K562 (cell line): ENCODE measurements around the gene MVB12B. TPM values are rescaled to one million over a fixed set of nuclear protein-coding genes. Genes with fewer than 3 reads are reported as not detected.

ENCODE experiments used
- ATAC-seq: fragments of 200-7000 bp; cut with Tn5 transposase; 3 replicates; pipeline ENCODE4 v1.9.1; 2020; ENCODE audit warnings: moderate library complexity
- BruUV-seq: library from RNA; stranded (reverse); fragments of 400-500 nt; replicated peaks from 2 replicates; lab custom pipeline; 2021; lab: Mats Ljungman, UMichigan
- CTCF ChIA-PET: fragments of 300-600 bp; formaldehyde crosslinking; extraction: SDS; loops from one replicate; lab custom pipeline; 2021; ENCODE audit warnings: low intra/inter-chr PET ratio; lab: Yijun Ruan, JAX
- POLR2A ChIA-PET: fragments of 300-600, 350-650 bp; sonication (Branson Sonifier 250); formaldehyde crosslinking; extraction: SDS; loops from one replicate; lab custom pipeline; 2021; ENCODE audit warnings: antibody characterized with exemption, inconsistent platforms; lab: Yijun Ruan, JAX
- DNase-seq, 4 experiments: peaks; one replicate each; pipeline versions ENCODE4 v3.0.0 to v3.0.0-alpha.2; 2011 to 2018; ENCODE audit warnings: low spot score in 3 of 4, mixed read lengths in 3 of 4; ENCODE audit errors: extremely low read depth in 1 of 4
- FAIRE-seq: peaks from 2 replicates; lab custom pipeline; 2011; peaks lifted over from hg19 to GRCh38; lab: Jason Lieb, UNC
- H2AFZ ChIP-seq: 2 replicates; pipeline ENCODE4 v1.6.0; 2011; ENCODE audit warnings: low read depth, low read length, control low read depth, inconsistent platforms
- H3K27ac ChIP-seq: fragments of 200-600 bp; 3 replicates; pipeline ENCODE4 v1.8.0; 2011; ENCODE audit warnings: low read depth, mild to moderate bottlenecking, control low read depth, inconsistent platforms, low read length, moderate library complexity, mixed read lengths; ENCODE audit errors: extremely low read depth
- H3K27me3 ChIP-seq, 2 experiments: fragments of 300-600 bp in 1 of 2; 2 replicates in 1 of 2; 3 replicates in 1 of 2; pipeline versions ENCODE4 v1.6.0 to v1.8.0; 2011; ENCODE audit warnings: inconsistent platforms in 2 of 2, low read length in 2 of 2, mild to moderate bottlenecking in 1 of 2, mixed read lengths in 1 of 2, moderate library complexity in 1 of 2; ENCODE audit not compliant: control insufficient read depth in 2 of 2, insufficient read depth in 2 of 2
- H3K36me3 ChIP-seq: fragments of 300-600 bp; 3 replicates; pipeline ENCODE4 v1.8.0; 2011; ENCODE audit warnings: mild to moderate bottlenecking, low read length, inconsistent platforms; ENCODE audit not compliant: control insufficient read depth, insufficient read depth
- H3K4me1 ChIP-seq, 2 experiments: fragments of 200-600 bp in 1 of 2; replicated peaks in 1 of 2; 2 replicates in 1 of 2; 3 replicates in 1 of 2; pipeline versions ENCODE4 v1.5.1 to v1.8.0; 2011; ENCODE audit warnings: inconsistent platforms in 2 of 2, low read length in 2 of 2, mild to moderate bottlenecking in 1 of 2, mixed read lengths in 1 of 2, moderate library complexity in 1 of 2; ENCODE audit not compliant: control insufficient read depth in 2 of 2, insufficient read depth in 2 of 2
- H3K4me2 ChIP-seq: 2 replicates; pipeline ENCODE4 v1.6.1; 2011; ENCODE audit warnings: low read length, control low read depth, inconsistent platforms, mixed read lengths; ENCODE audit not compliant: insufficient read depth
- H3K4me3 ChIP-seq: fragments of 200-600 bp; sonication (generic), shearing (Covaris generic); 2 replicates; pipeline ENCODE4 v1.5.1; 2016; ENCODE audit warnings: control low read depth, inconsistent platforms
- H3K79me2 ChIP-seq: fragments of 200-600 bp; 3 replicates; pipeline ENCODE4 v1.8.0; 2011; ENCODE audit warnings: low read length, inconsistent platforms; ENCODE audit not compliant: control insufficient read depth, insufficient read depth
- H3K9ac ChIP-seq, 2 experiments: 2 replicates each; pipeline versions ENCODE4 v1.6.0 to v1.6.1; 2011; ENCODE audit warnings: low read depth in 2 of 2, low read length in 2 of 2, control low read depth in 1 of 2, inconsistent platforms in 1 of 2, mild to moderate bottlenecking in 1 of 2, mixed read lengths in 1 of 2; ENCODE audit not compliant: insufficient read depth in 1 of 2
- H3K9me1 ChIP-seq: one replicate; pipeline ENCODE4 v1.6.0; 2011; ENCODE audit warnings: inconsistent platforms, mild to moderate bottlenecking, low read length, moderate library complexity; ENCODE audit not compliant: control insufficient read depth, insufficient read depth
- H3K9me3 ChIP-seq: replicated peaks from 2 replicates; pipeline ENCODE4 v1.5.1; 2011; ENCODE audit warnings: low read depth, low read length, inconsistent platforms; ENCODE audit not compliant: control insufficient read depth, insufficient read depth
- H4K20me1 ChIP-seq: replicated peaks from 2 replicates; pipeline ENCODE4 v1.6.1; 2011; ENCODE audit warnings: low read length, inconsistent platforms, mixed read lengths; ENCODE audit not compliant: control insufficient read depth, insufficient read depth
- L3MBTL2 ChIP-seq: fragments of 450-650 bp; IDR thresholded peaks from 2 replicates; pipeline ENCODE4 v1.6.1; 2016; ENCODE audit warnings: mild to moderate bottlenecking, moderate library complexity
- NCOA1 ChIP-seq: fragments of 450-650 bp; IDR thresholded peaks from 2 replicates; pipeline ENCODE4 v1.6.1; 2016; ENCODE audit warnings: low read depth
- STAT5A ChIP-seq: IDR thresholded peaks from 2 replicates; pipeline ENCODE4 v1.6.1; 2012; ENCODE audit warnings: low read length, inconsistent platforms, borderline replicate concordance
- TARDBP ChIP-seq: fragments of 450-650 bp; IDR thresholded peaks from 2 replicates; pipeline ENCODE4 v1.6.1; 2016
- ZNF23 ChIP-seq: fragments of 250-450 bp; sonication (Bioruptor Pico); IDR thresholded peaks from 2 replicates; pipeline ENCODE4 v1.4.0; 2020; ENCODE audit warnings: mild to moderate bottlenecking
- ZNF561 ChIP-seq: fragments of 450-650 bp; formaldehyde crosslinking; conservative IDR thresholded peaks from 2 replicates; pipeline ENCODE4 v1.4.0; 2020; ENCODE audit warnings: mild to moderate bottlenecking, moderate library complexity
- ZNF57 ChIP-seq: fragments of 450-650 bp; formaldehyde crosslinking; IDR thresholded peaks from 2 replicates; pipeline ENCODE4 v1.4.0; 2020; ENCODE audit warnings: mild to moderate bottlenecking, moderate library complexity
- WGBS: fragments of 100-300 bp; shearing (Covaris generic); methylation state at CpG from one replicate; pipeline ENCODE4 v1.1.6; 2016; ENCODE audit warnings: low coverage, mixed read lengths; ENCODE audit not compliant: insufficient coverage; ENCODE audit errors: missing lambda C conversion rate; 5-methylcytosine and 5-hydroxymethylcytosine counted together
- in situ Hi-C: fragments of 300-500 bp; cut with MboI; formaldehyde crosslinking; loops from 4 replicates; pipeline ENCODE4 v1.15.0; 2018; ENCODE audit warnings: inconsistent platforms, mixed read lengths
- intact Hi-C: fragments of 100-400 bp; cut with micrococcal nuclease; formaldehyde crosslinking; loops from 2 replicates; pipeline ENCODE4 v1.14.2; 2022
- polyA plus RNA-seq, 8 experiments: library from polyadenylated mRNA; depleted of rRNA in 4 of 8; stranded (reverse) in 5 of 8; unstranded in 3 of 8; fragments of >200 nt; fragmentation: Nextera tagmentation in 2 of 8; fragmentation: Illumina TruSeq in 1 of 8; extraction: Ambion mirVana in 2 of 8; extraction: Trizol in 1 of 8; gene quantifications; 2 replicates each; pipeline versions ENCODE4 v1.2.1 to v1.2.3, GENCODE V29; 2011 to 2014; ENCODE audit warnings: inconsistent platforms in 1 of 8, missing spikeins in 1 of 8
- total RNA-seq, 7 experiments: library from RNA; depleted of rRNA in 6 of 7; stranded (reverse); fragments of >200 nt in 6 of 7; fragmentation: Illumina TruSeq in 2 of 7; extraction: Trizol in 2 of 7; gene quantifications; 2 replicates each; pipeline versions ENCODE4 v1.2.1 to v1.2.3, GENCODE V29; 2011 to 2021; ENCODE audit warnings: low replicate concordance in 1 of 7

Gene MVB12B
- total and polyA plus RNA-seq, 9 of the 15 experiments (the other 6 are each of a cell fraction or from before 2014, with no cell fraction given): not detected

DNA sequence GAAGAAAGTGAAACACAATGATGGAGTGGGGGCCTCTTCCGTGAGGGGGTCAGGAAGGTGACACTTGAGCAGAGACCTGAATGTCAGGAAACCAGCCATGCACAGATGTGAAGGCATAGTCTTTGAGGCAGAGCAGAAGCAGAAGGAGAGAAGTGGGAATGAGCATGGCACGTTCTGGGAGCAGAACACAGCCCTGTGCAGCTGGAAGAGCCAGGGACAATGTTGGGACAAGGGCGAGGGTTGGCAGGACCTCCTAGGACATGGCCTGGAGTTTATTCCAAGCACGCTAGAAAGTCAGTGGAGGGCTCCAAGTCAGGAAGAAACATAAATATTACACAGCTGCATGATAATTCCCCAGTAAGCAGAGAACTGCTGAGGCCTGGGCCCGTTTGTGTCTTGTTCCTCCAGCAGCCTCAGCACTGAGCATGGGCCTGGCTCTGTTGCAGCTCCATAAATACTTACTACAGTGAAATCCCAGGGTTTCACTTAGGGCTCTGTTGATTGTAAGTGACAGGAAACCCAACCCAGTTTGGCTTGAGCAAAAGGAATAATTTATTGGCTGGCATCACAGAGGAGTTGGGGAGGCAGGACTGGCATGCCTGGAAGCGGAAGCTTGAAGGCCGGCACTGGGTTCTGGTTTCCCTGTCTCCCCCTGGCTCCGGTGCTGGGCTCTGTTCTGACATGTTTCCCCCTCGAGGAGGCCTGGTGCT, 66.2 kb downstream of the MVB12B start:
- WGBS: 7% methylated on average over 9 of the region's 9 CpGs
- Histone ChIP-seq H3K36me3 (no peaks in the 10 kb centered on the region), H3K9me3 (no peaks in the 10 kb centered on the region), H3K4me1 (peaks cover 0 to under 1% of the 10 kb centered on the region in 2 experiments; a peak in 1 of 5 replicates), H3K79me2 (no peaks in the 10 kb centered on the region), H2AFZ (no peak overlapping the region), H3K9ac (no peak overlapping the region), H3K9me1 (no peaks in the 10 kb centered on the region), H3K4me3 (no peak overlapping the region), H3K27ac (no peak overlapping the region), H3K4me2 (no peak overlapping the region), H3K27me3 (peaks cover 25 to 66% of the 10 kb centered on the region in 2 experiments), H4K20me1 (0 out of 2 replicates have a peak, but pooled peaks cover 15% of the 10 kb centered on the region)
- POLR2A ChIA-PET: interaction anchor here (0.6 to 0.7 kb wide), 2 partner anchors 18 to 53 kb away, joined by 3 read pairs; no protein-coding TSS in a partner anchor
- TF ChIP-seq STAT5A (no peak), ZNF561 (CRISPR knock-in tag) (no peak), NCOA1 (no peak), ZNF57 (CRISPR knock-in tag) (no peak), TARDBP (no peak), ZNF23 (CRISPR knock-in tag) (no peak), L3MBTL2 (no peak)
- ATAC-seq (no peak), FAIRE-seq (no peak), DNase-seq (no peak)
- intact Hi-C loops (no loop called here), in situ Hi-C loops (loop anchor here (10.0 kb wide), 1 partner anchor 988 kb away; no protein-coding TSS in a partner anchor)
- CTCF ChIA-PET: no interaction called here
- no TSS peak for BruUV-seq
